NT2/D1 (cell line): ENCODE measurements around the gene DIDO1.

Source experiments
- DNase-seq: peaks from one replicate; pipeline ENCODE4 v3.0.0-alpha.2; 2011; ENCODE audit warnings: low read depth, low spot score
- H3K27me3 ChIP-seq: 2 replicates; pipeline ENCODE4 v1.6.0; 2011; ENCODE audit warnings: mild to moderate bottlenecking; ENCODE audit not compliant: insufficient read length, insufficient read depth
- H3K36me3 ChIP-seq: 2 replicates; pipeline ENCODE4 v1.6.1; 2011; ENCODE audit warnings: mild to moderate bottlenecking, low read length, mixed read lengths; ENCODE audit not compliant: insufficient read depth, insufficient read length
- H3K4me1 ChIP-seq: 2 replicates; pipeline ENCODE4 v1.5.1; 2011; ENCODE audit not compliant: insufficient read depth, insufficient read length
- H3K4me3 ChIP-seq: 2 replicates; pipeline ENCODE4 v1.5.1; 2011; ENCODE audit warnings: low read depth; ENCODE audit not compliant: insufficient read length
- H3K9ac ChIP-seq: 2 replicates; pipeline ENCODE4 v1.6.0; 2011; ENCODE audit warnings: low read depth; ENCODE audit not compliant: insufficient read length
- H3K9me3 ChIP-seq: 2 replicates; pipeline ENCODE4 v1.5.1; 2011; ENCODE audit warnings: mild to moderate bottlenecking, low read length; ENCODE audit not compliant: insufficient read depth
- SUZ12 ChIP-seq: IDR thresholded peaks from 2 replicates; pipeline ENCODE4 v1.6.1; 2011; ENCODE audit not compliant: insufficient read length, insufficient read depth; ENCODE audit errors: extremely low read depth
- YY1 ChIP-seq: IDR thresholded peaks from 2 replicates; pipeline ENCODE4 v1.6.1; 2011; ENCODE audit not compliant: insufficient read length, insufficient read depth
- ZNF274 ChIP-seq: IDR thresholded peaks from 2 replicates; pipeline ENCODE4 v1.6.1; 2011; ENCODE audit warnings: mild to moderate bottlenecking, low read depth, low read length

DIDO1 gene

GRCh38 chr20:62945771-62946339, 19.6 kb upstream of the DIDO1 start:
- DNase-seq = no peak
- Histone ChIP-seq H3K9ac (no peak overlapping the region), H3K27me3 (no peaks in the 10 kb centered on the region), H3K4me1 (no peaks in the 10 kb centered on the region), H3K4me3 (no peak overlapping the region), H3K9me3 (peaks cover 9% of the 10 kb centered on the region; the same call in 1 of the 2 replicates), H3K36me3 (peaks cover 98% of the 10 kb centered on the region)
- TF ChIP-seq YY1 = no peak
- no peak for TF ChIP-seq ZNF274
- TF ChIP-seq SUZ12 = no peak

DNA sequence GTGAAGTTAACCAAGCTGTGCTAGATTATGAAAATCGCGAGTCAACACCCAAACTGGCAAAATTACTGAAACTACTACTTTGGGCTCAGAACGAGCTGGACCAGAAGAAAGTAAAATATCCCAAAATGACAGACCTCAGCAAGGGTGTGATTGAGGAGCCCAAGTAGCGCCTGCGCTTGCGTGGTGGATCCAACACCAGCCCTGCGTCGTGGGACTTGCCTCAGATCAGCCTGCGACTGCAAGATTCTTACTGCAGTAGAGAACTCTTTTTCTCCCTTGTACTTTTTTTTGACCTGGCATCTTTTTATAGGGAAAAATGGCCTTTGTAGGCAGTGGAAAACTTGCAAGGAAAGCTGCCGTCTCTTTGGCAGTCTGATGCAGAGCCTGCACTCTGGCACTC, 18.4 kb upstream of the DIDO1 start:
- no peak for DNase-seq
- Histone ChIP-seq H3K9me3 (peaks cover 9% of the 10 kb centered on the region; the same call in 1 of the 2 replicates), H3K9ac (no peak overlapping the region), H3K27me3 (no peaks in the 10 kb centered on the region), H3K4me1 (no peaks in the 10 kb centered on the region), H3K4me3 (no peak overlapping the region), H3K36me3 (peaks cover 90% of the 10 kb centered on the region)
- TF ChIP-seq YY1 (no peak), SUZ12 (no peak), ZNF274 (no peak)

DNA sequence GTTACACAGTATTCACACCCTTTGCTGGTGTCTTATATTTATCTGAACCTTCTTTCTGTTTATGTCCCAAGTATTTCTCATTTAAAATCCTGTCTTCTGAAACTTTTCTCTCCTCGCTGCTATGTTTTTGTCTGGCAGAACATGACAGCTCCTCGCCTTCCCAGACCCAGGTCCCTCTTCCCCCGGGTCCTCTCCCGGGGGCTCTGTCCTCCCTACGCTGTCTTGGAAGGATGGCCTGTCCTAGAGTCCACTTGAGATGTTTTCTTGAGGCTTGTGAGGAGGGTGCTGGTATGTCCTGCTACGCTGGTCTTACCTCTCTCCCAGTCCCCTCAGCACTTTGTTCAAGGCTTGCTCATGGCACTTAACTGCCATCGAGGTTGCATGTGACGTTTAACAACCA, 17.9 kb upstream of the DIDO1 start:
- H3K27me3 ChIP-seq = no peaks in the 10 kb centered on the region
- H3K4me3 ChIP-seq = no peak overlapping the region
- no peaks in the 10 kb centered on the region for H3K4me1 ChIP-seq
- peaks cover 87% of the 10 kb centered on the region for H3K36me3 ChIP-seq
- TF ChIP-seq ZNF274 (no peak), YY1 (no peak), SUZ12 (no peak)
- peaks cover 9% of the 10 kb centered on the region; the same call in 1 of the 2 replicates for H3K9me3 ChIP-seq
- no peak for DNase-seq
- no peak overlapping the region for H3K9ac ChIP-seq

- H3K9me3 ChIP-seq = 0 out of 2 replicates have a peak, but pooled peaks cover 3% of the 10 kb centered on the region
- no peak overlapping the region for H3K9ac ChIP-seq
- no peak overlapping the region for H3K4me3 ChIP-seq
- H3K36me3 ChIP-seq = peaks cover 79% of the 10 kb centered on the region
- no peaks in the 10 kb centered on the region for H3K4me1 ChIP-seq
- no peak for TF ChIP-seq YY1
- TF ChIP-seq SUZ12 = no peak
- no peak for TF ChIP-seq ZNF274
- DNase-seq = no peak
- H3K27me3 ChIP-seq = no peaks in the 10 kb centered on the region
Measured at GRCh38 chr20:62943396-62943795, 17.1 kb upstream of the DIDO1 start.

DNA sequence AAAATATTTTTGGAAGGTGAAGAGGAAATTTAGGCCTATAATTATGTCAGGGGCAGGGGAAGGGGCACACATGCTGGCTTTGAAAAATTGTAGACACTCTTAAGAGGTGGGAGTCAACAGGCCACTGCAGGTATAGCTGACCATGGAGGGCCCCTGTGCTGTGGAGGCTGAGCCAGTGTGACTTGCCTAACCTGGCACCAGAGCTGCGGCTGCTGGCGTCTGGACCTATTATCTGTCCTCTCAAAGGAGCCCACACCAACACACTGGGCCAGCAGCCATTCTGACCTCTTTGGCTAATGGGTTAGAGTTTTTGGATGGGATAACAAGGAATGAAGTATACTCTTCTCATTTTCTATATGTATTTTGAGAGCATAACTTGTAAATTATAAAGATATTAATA, 16.2 kb upstream of the DIDO1 start:
- H3K36me3 ChIP-seq = peaks cover 70% of the 10 kb centered on the region

DNA sequence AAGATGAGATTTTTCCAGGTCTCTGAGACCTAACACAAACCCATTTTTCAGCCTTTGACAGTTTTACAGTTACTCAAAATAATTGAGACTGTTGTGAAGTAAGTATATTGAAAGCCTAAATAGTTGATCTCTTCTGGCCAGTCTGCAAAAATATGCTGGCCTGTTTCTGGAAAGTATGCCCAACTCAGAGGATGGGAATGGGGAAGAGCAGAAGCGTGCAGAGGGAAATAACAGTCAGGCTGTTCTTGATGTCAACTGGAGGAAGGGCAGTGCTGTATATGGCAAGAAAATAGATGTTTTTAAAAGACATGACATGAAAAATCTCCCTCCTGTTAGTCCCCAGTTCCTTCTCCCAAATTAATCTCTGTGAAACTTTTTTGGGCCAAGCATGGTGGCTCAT, 15.5 kb upstream of the DIDO1 start:
- no peaks in the 10 kb centered on the region for H3K4me1 ChIP-seq
- H3K9me3 ChIP-seq = no peaks in the 10 kb centered on the region
- DNase-seq = no peak
- H3K27me3 ChIP-seq = no peaks in the 10 kb centered on the region
- no peak overlapping the region for H3K9ac ChIP-seq
- TF ChIP-seq YY1 (no peak), SUZ12 (no peak), ZNF274 (no peak)
- no peak overlapping the region for H3K4me3 ChIP-seq
- H3K36me3 ChIP-seq = peaks cover 65% of the 10 kb centered on the region

More for the DNA sequence above, 16.2 kb upstream of the DIDO1 start:
- no peak overlapping the region for H3K4me3 ChIP-seq
- TF ChIP-seq ZNF274 = no peak
- H3K4me1 ChIP-seq = no peaks in the 10 kb centered on the region
- H3K9ac ChIP-seq = no peak overlapping the region
- no peak for DNase-seq
- H3K9me3 ChIP-seq = no peaks in the 10 kb centered on the region
- no peaks in the 10 kb centered on the region for H3K27me3 ChIP-seq

DNA sequence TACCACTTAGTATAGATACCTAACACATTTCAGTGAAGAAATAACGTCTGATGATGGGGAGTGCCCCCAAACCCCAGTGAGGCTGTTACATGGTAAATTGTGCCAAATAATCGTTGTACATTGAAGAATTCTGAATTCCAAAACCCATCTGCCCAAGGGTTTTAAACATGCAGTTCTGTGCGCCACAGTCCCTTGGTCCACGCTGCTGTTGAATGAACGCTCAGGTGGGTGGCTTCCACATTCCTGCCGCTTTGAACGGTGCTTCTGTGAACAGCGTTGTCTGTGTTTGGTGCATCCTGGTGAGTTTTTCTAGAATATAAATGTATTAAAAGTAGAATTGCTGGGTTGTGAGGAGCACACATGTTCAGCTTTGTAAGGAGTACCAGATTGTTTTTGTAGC, 14.6 kb upstream of the DIDO1 start:
- Histone ChIP-seq H3K4me3 (no peak overlapping the region), H3K27me3 (no peaks in the 10 kb centered on the region), H3K9ac (no peak overlapping the region), H3K36me3 (peaks cover 64% of the 10 kb centered on the region), H3K9me3 (no peaks in the 10 kb centered on the region), H3K4me1 (peaks cover 1% of the 10 kb centered on the region)
- DNase-seq = no peak
- TF ChIP-seq YY1 = no peak
- TF ChIP-seq ZNF274 = no peak
- TF ChIP-seq SUZ12 = no peak
